HG02759 (cell line): Measurements from ENCODE around the gene TMEM86B.
"Not testable (repeated sequence)": the region's sequence is repeated elsewhere in the genome, so short reads cannot be mapped to it uniquely, and the experiment has no call there.

Experiments used
- ATAC-seq: cut with Tn5 transposase; IDR thresholded peaks from one replicate; pipeline ENCODE4 v1.9.1; 2021; ENCODE audit warnings: mild to moderate bottlenecking, moderate library complexity; ENCODE audit not compliant: unreplicated experiment

The TMEM86B gene

DNA sequence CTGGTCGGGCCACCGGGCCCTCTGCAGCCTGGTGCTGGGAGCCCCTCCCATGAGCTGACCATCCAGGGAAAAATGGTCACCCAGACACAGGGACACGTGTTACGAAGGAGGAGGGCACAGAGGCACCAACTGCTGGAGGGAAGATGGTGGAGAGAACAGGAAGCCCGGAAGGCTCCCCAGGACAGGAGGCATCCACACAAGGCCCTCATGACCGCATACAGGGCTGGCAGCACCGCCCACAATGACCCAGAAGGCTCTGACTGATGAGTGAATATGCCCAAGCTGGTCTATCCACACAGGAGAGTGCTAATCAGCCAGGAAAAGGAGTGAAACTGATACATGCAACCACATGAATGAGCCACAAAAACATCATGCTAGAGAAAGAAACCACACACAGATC is 14.0 kb upstream of the TMEM86B start:
- ATAC-seq = no peak

DNA sequence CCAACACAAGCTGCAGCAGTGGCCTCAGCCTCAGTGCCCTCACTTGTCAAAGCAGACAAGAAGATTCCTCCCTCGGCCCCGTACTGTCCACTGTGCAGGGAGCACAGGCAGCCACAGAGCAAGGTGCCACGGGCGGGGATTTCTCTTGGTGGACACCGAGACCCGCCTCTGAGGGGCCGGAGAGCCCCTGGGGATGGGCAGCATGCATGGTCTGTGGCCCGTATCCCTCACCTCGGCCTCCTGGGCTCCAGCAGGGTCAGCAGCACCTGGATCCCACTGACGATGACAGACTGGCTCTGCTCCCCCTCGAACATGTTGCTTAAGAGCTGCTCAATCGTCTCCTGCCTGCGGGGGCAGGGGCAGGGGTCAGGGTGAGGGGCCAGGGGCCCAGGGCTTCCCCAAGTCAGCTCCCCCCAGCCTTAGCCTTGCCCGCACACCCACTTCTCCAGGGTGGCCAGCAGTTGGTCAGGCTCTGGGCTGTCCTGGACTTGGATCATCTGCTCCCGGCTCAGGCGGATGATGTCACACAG is 13.4 kb upstream of the TMEM86B start:
- ATAC-seq = no peak

- ATAC-seq = no peak
Measured at GRCh38 chr19:55241143-55241934, 12.8 kb upstream of the TMEM86B start.

- ATAC-seq = no peak
Measured at GRCh38 chr19:55240713-55241020, 12.1 kb upstream of the TMEM86B start.

DNA sequence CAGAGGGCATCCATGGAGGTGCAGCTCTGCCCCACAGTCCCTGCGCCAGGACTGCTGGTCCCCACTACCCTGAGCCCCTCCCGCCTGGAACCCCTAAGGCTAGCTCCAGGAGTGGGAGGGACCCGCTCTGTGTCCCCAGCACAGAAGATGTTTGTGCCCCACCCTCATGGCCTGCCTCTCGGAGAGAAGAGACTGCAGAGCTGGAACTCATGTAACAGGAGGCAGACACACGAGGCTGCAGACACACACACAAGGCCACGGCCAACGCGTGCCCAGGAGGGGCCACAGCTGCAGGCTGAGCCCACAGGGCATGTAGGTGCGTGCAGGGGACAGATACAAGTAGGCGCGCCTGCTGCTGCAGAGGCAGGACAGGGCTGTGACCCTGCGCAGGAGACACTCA is 10.4 kb upstream of the TMEM86B start:
- ATAC-seq = no peak

DNA sequence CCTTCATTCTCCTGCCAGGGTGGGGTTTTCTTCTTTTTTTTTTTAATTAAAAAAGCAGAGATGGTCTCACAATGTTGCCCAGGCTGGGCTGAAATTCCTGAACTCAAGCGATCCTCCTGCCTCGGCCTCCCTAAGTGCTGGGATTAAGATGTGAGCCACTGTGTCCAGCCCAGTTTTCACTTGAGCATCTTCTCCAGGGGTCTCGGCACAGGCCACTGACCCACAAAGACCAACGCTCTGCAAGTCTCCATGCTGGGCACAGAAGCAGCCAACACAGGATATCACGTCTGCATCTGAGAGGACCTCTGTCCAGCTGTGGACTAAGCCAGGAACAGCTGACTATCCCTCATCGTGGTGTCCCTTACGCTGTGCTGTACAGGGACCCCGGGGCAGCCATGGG is 9.5 kb upstream of the TMEM86B start:
- ATAC-seq = no peak

DNA sequence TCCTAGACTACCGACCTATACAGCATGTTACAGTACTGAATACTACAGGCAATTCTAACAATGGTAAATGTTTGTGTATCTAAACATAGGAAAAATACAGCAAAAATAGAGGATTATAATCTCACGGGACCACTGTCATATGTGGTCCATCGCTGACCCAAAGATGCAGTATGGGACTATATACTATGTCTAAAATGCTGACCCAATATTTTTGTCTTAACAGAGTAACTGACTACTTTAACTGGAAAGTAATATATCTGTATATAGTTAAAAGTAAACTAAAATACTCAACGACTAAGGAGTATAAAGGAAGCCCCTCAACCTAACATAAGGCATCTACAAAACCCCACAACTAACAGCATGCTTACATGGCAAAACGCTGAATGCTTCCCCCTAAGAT is 4.4 kb upstream of the TMEM86B start:
- ATAC-seq = no peak

- ATAC-seq = no peak
Measured at GRCh38 chr19:55232286-55232602, 3.7 kb upstream of the TMEM86B start.

GRCh38 chr19:55231391-55232285 is 3.1 kb upstream of the TMEM86B start:
- no peak for ATAC-seq

DNA sequence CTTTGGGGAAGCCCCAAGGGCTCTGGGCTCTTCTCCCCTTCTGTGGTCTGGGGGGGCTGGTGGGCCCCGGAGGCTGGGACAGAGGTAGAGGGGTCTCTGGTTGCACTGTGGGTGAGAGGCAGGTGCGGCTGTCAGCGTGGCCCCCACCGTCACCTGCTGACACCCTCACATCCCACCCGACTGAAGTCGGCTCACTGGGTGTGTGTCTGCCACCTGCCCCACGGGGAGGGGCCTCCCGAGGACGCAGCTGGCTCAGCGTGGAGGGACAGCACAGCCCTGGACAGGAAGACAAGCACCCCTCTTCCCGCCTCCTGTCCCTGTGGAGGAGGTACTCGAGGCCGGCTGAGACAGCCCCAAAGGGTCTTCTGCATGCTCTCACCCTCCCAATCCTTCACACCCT is 2.2 kb upstream of the TMEM86B start:
- no peak for ATAC-seq

- ATAC-seq = no peak
Measured at GRCh38 chr19:55230329-55230728, 1.8 kb upstream of the TMEM86B start.

GRCh38 chr19:55229789-55230182 is 1.2 kb upstream of the TMEM86B start:
- ATAC-seq = no peak

- no peak for ATAC-seq
Measured at GRCh38 chr19:55229145-55229788, 704 bp upstream of the TMEM86B start.

DNA sequence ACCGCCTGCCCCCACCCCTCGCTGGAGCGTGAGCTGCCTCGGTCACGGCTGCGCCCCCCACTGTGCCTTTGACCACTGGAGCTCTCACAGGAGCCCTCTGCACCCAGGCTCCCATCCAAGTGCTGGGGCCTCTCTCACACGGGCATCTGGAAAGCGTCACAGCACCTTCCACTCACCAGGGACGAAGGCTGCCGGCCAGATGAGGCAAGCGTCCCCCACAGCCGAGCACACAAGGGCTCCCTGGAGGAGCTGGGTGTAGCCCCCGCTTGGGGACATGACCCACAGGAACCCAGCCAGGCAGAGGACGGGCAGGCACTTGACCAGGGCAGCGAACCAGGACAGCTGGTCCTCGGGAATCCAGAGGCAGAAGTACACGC is 560 bp downstream of the TMEM86B start:
- ATAC-seq = no peak

- ATAC-seq = no peak
Measured at GRCh38 chr19:55227241-55228014, 1.1 kb downstream of the TMEM86B start.

GRCh38 chr19:55226788-55227187 is 1.8 kb downstream of the TMEM86B start:
- ATAC-seq = no peak

- ATAC-seq = no peak
Measured at GRCh38 chr19:55226273-55226672, 2.3 kb downstream of the TMEM86B start.

DNA sequence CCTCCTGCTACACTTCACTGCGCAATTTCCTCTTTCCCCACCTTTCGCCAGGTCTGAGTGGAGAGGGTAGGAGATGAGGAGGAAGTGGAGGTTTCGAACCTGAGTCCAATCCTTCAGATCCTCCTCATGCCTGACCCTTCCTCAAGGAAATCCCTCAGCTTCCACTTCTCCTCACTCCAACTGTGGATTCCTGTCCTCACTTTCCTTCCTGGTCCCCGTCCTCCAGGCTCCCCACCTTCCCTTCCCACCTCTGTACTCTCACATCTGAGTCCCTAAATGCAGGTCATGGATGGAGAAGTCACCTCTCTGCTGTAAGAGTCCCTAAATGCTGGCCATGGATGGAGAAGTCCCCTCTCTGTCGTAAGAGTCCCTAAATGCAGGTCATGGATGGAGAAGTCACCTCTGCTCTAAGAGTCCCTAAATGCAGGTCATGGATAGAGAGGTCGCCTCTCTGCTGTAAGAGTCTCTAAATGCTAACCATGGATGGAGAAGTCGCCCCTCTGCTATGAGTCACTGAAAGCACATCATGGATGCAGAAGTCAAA is 3.1 kb downstream of the TMEM86B start:
- no peak for ATAC-seq

GRCh38 chr19:55224679-55225414 is 3.7 kb downstream of the TMEM86B start:
- ATAC-seq = not testable (repeated sequence)

DNA sequence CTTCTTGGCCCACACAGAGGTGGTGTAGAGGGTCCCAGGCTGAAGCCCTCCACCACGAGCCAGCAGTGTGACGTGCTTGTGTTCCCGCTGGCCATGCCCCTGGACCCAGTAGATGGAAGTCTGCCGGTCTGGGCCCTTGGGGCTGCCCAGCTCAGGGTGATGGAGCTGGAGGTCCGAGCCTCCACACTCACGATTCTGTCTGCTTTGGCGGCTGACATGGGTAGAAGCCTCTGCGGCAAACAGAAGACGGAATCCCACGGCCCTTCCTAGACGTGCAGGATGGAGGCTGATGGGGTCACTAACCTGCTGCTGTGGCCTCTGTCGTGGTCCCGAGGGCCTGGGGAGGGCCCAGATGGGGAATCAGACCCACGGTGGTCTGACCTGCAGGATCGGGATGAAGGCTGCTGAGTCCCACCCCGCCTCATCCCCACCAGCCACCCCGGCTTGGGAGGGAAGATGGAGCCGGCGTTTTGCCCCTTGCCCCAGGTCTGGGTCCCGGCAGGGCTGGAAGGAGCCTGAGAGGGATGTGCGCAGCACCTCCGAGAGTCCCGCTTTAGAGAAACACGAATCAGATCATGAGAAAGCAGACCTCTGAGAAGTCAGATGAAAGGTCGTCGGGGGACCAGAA is 4.4 kb downstream of the TMEM86B start:
- no peak for ATAC-seq
